Measurements from ENCODE around the gene NCKAP5.

DNA sequence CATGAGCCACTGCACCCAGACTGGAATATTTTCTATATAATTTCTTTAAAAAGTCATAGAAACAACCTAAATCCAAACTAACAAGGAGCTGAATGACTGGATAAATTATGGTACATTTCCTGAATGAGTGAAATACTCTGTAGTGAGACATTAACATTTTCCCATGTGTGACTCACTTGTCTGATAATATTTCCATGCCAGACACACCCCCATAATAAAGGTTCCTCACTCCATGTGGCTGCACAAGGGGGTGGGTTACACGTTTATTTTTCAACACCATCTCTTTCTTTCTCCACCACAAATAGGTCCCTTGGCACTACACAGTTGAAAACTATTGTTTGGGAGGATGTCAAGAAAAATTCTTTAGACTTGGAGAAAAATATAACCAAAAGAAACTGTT is 632.0 kb downstream of the NCKAP5 start:
- TF ChIP-seq, protein P1, sequence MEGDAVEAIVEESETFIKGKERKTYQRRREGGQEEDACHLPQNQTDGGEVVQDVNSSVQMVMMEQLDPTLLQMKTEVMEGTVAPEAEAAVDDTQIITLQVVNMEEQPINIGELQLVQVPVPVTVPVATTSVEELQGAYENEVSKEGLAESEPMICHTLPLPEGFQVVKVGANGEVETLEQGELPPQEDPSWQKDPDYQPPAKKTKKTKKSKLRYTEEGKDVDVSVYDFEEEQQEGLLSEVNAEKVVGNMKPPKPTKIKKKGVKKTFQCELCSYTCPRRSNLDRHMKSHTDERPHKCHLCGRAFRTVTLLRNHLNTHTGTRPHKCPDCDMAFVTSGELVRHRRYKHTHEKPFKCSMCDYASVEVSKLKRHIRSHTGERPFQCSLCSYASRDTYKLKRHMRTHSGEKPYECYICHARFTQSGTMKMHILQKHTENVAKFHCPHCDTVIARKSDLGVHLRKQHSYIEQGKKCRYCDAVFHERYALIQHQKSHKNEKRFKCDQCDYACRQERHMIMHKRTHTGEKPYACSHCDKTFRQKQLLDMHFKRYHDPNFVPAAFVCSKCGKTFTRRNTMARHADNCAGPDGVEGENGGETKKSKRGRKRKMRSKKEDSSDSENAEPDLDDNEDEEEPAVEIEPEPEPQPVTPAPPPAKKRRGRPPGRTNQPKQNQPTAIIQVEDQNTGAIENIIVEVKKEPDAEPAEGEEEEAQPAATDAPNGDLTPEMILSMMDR (IDR thresholded peaks at IDR 0.05), result no peak
- no peak for TF ChIP-seq POLR2A (IDR thresholded peaks at IDR 0.05)
